Measurements from ENCODE around the gene GOLPH3. TPM values are rescaled to one million over a fixed set of nuclear protein-coding genes. Genes with fewer than 3 reads are reported as not detected.
A peak's percentile ranks its signal among the peaks of the same experiment; 100 is the strongest.
"Not testable (repeated sequence)": the region's sequence is repeated elsewhere in the genome, so short reads cannot be mapped to it uniquely, and the experiment has no call there.

Gene GOLPH3
- total RNA-seq = 69.7 TPM

- peak; percentile 87 for DNase-seq
Observed at GRCh38 chr5:32174011-32174870, at the start of gene GOLPH3. Gene GOLPH3 (minus strand): TSS chr5:32174319. CDS start chr5:32174034, 285 bp downstream.

- DNase-seq = no peak
Observed at GRCh38 chr5:32222723-32223470, 48.8 kb upstream of the GOLPH3 start.

- DNase-seq = no peak
Observed at GRCh38 chr5:32217886-32218396, 43.8 kb upstream of the GOLPH3 start.

- DNase-seq = not testable (repeated sequence)
Observed at GRCh38 chr5:32214344-32214743, 40.2 kb upstream of the GOLPH3 start.

GRCh38 chr5:32210151-32210550 is 36.0 kb upstream of the GOLPH3 start:
- DNase-seq = no peak

- DNase-seq = not testable (repeated sequence)
Observed at GRCh38 chr5:32208837-32209236, 34.7 kb upstream of the GOLPH3 start.

- no peak for DNase-seq
Observed at GRCh38 chr5:32207355-32207634, 33.2 kb upstream of the GOLPH3 start.

- no peak for DNase-seq
Observed at GRCh38 chr5:32206509-32207354, 32.6 kb upstream of the GOLPH3 start.

GRCh38 chr5:32206053-32206452 is 31.9 kb upstream of the GOLPH3 start:
- DNase-seq = no peak

- DNase-seq = no peak
Observed at GRCh38 chr5:32202394-32202793, 28.3 kb upstream of the GOLPH3 start.

- DNase-seq = no peak
Observed at GRCh38 chr5:32201122-32201753, 27.1 kb upstream of the GOLPH3 start.

GRCh38 chr5:32197032-32197431 is 22.9 kb upstream of the GOLPH3 start:
- DNase-seq = no peak

GRCh38 chr5:32195265-32195664 is 21.1 kb upstream of the GOLPH3 start:
- no peak for DNase-seq

- no peak for DNase-seq
Observed at GRCh38 chr5:32193591-32193990, 19.5 kb upstream of the GOLPH3 start.

- no peak for DNase-seq
Observed at GRCh38 chr5:32190095-32190494, 16.0 kb upstream of the GOLPH3 start.

- no peak for DNase-seq
Observed at GRCh38 chr5:32187675-32188074, 13.6 kb upstream of the GOLPH3 start.

- DNase-seq = no peak
Observed at GRCh38 chr5:32182463-32183063, 8.4 kb upstream of the GOLPH3 start.

- DNase-seq = peak; percentile 32
Observed at GRCh38 chr5:32173267-32174010, 680 bp downstream of the GOLPH3 start.

GRCh38 chr5:32172923-32173266 is 1.2 kb downstream of the GOLPH3 start:
- no peak for DNase-seq

GRCh38 chr5:32172186-32172911 is 1.8 kb downstream of the GOLPH3 start:
- not testable (repeated sequence) for DNase-seq
